ENCODE measurements around the gene CREBRF. TPM values are rescaled to one million over a fixed set of nuclear protein-coding genes. Genes with fewer than 3 reads are reported as not detected.
"Not testable (repeated sequence)": the region's sequence is repeated elsewhere in the genome, so short reads cannot be mapped to it uniquely, and the experiment has no call there.

CREBRF gene
- total and polyA plus RNA-seq, 4 donors: 6.6 to 61.1 (median 22.8) TPM

GRCh38 chr5:173075970-173076369, 19.8 kb downstream of the CREBRF start:
- ATAC-seq (ENCODE audit: low FRiP score): no peak

DNA sequence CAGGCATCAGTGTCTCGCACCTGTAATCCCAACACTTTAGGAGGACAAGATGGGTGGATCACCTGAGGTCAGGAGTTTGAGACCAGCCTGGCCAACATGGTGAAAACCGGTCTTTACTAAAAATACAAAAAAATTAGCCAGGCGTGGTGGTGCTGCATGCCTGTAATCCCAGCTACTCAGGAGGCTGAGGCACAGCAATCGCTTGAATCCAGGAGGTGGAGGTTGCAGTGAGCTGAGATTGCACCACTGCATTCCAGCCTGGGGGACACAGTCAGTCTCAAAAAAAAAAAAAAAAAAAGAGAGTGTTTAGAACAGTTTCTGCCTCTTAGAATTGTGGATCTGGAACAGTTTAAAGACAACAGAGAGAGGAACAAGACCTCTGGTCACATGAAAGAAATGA, 20.3 kb downstream of the CREBRF start:
- H3K4me1 ChIP-seq (ENCODE audit: control insufficient read depth in 1 of 2, insufficient read depth in 2 of 2, low read length in 2 of 2); H3K27me3 ChIP-seq (ENCODE audit: control insufficient read depth in 1 of 2, insufficient read depth in 2 of 2, low read length in 1 of 2); H3K4me3 ChIP-seq (ENCODE audit: low read length in 2 of 2); ATAC-seq (ENCODE audit: low FRiP score); DNase-seq; H3K36me3 ChIP-seq (ENCODE audit: control insufficient read depth in 1 of 2, insufficient read depth in 2 of 2, low read length in 1 of 2); H3K27ac ChIP-seq (ENCODE audit: low read depth in 1 of 2, low read length in 2 of 2); H3K9me3 ChIP-seq (ENCODE audit: control insufficient read depth, low read length); intact Hi-C loops (cut with DNase I): not testable (repeated sequence)
- 92 to 93% methylated on average over 4 of the region's 4 CpGs for WGBS, 2 donors

More at GRCh38 chr5:173075970-173076369, 19.8 kb downstream of the CREBRF start:
- no peaks in the 10 kb centered on the region for H3K27me3 ChIP-seq (ENCODE audit: control insufficient read depth in 1 of 2, insufficient read depth in 2 of 2, low read length in 1 of 2)
- DNase-seq: no peak
- H3K9me3 ChIP-seq (ENCODE audit: control insufficient read depth, low read length): no peaks in the 10 kb centered on the region
- H3K4me3 ChIP-seq (ENCODE audit: low read length in 2 of 2): no peak overlapping the region
- H3K4me1 ChIP-seq (ENCODE audit: control insufficient read depth in 1 of 2, insufficient read depth in 2 of 2, low read length in 2 of 2): no peaks in the 10 kb centered on the region
- 97 to 98% methylated on average over 5 of the region's 5 CpGs for WGBS, 2 donors
- intact Hi-C loops (cut with DNase I): no loop called here
- H3K27ac ChIP-seq (ENCODE audit: low read depth in 1 of 2, low read length in 2 of 2): no peak overlapping the region
- H3K36me3 ChIP-seq (ENCODE audit: control insufficient read depth in 1 of 2, insufficient read depth in 2 of 2, low read length in 1 of 2): no peaks in the 10 kb centered on the region

- no peaks in the 10 kb centered on the region for H3K9me3 ChIP-seq (ENCODE audit: control insufficient read depth, low read length)
- DNase-seq (no peak), ATAC-seq (ENCODE audit: low FRiP score) (no peak)
- 47 to 50% methylated on average over 3 of the region's 3 CpGs for WGBS, 2 donors
- H3K27me3 ChIP-seq (ENCODE audit: control insufficient read depth in 1 of 2, insufficient read depth in 2 of 2, low read length in 1 of 2): no peaks in the 10 kb centered on the region
- H3K4me1 ChIP-seq (ENCODE audit: control insufficient read depth in 1 of 2, insufficient read depth in 2 of 2, low read length in 2 of 2): no peaks in the 10 kb centered on the region
- intact Hi-C loops (cut with DNase I): no loop called here
- H3K27ac ChIP-seq (ENCODE audit: low read depth in 1 of 2, low read length in 2 of 2): no peak overlapping the region
- no peak overlapping the region for H3K4me3 ChIP-seq (ENCODE audit: low read length in 2 of 2)
- H3K36me3 ChIP-seq (ENCODE audit: control insufficient read depth in 1 of 2, insufficient read depth in 2 of 2, low read length in 1 of 2): no peaks in the 10 kb centered on the region
Measured at GRCh38 chr5:173078878-173079277, 22.7 kb downstream of the CREBRF start.

DNA sequence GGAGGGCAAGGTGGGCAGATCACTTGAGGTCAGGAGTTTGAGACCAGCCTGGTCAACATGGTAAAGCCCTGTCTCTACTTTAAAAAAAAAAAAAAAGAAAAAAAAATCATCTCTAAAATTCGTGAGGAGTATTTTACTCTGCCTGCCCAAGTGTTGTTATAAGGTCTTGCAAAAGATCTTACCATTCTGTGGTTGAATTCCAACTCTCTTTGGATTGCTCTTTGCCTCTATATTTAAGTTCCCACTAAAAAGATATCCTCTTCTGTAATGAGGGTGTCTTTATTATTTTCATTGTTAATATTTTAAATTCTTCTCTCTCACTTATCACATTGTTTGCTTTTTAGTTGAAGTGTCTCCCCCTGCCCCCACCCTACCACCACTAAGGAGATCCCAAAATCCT, 33.4 kb downstream of the CREBRF start:
- no peak for ATAC-seq (ENCODE audit: low FRiP score)
- intact Hi-C loops (cut with DNase I): no loop called here
- Histone ChIP-seq H3K27me3 (ENCODE audit: control insufficient read depth in 1 of 2, insufficient read depth in 2 of 2, low read length in 1 of 2) (no peaks in the 10 kb centered on the region), H3K27ac (ENCODE audit: low read depth in 1 of 2, low read length in 2 of 2) (no peak overlapping the region), H3K9me3 (ENCODE audit: control insufficient read depth, low read length) (no peaks in the 10 kb centered on the region), H3K36me3 (ENCODE audit: control insufficient read depth in 1 of 2, insufficient read depth in 2 of 2, low read length in 1 of 2) (peaks cover 0 to 2% of the 10 kb centered on the region in 2 donors), H3K4me3 (ENCODE audit: low read length in 2 of 2) (no peak overlapping the region), H3K4me1 (ENCODE audit: control insufficient read depth in 1 of 2, insufficient read depth in 2 of 2, low read length in 2 of 2) (no peaks in the 10 kb centered on the region)
- no peak for DNase-seq
- WGBS, 2 donors: 8 to 21% methylated on average over 1 of the region's 1 CpG

DNA sequence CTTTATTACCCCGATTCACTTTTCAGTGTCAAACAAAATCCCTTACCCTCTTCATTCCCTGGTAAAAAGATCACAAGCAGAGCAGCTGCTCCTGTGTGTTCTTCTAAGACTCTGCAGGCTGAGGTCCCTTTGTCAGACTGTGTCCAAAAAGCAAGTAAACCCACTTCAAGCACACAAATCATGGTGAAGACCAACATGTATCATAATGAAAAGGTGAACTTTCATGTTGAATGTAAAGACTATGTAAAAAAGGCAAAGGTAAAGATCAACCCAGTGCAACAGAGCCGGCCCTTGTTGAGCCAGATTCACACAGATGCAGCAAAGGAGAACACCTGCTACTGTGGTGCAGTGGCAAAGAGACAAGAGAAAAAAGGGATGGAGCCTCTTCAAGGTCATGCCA, 34.5 kb downstream of the CREBRF start:
- ATAC-seq (ENCODE audit: low FRiP score) (no peak), DNase-seq (no peak)
- Histone ChIP-seq H3K36me3 (ENCODE audit: control insufficient read depth in 1 of 2, insufficient read depth in 2 of 2, low read length in 1 of 2) (peaks cover 0 to 2% of the 10 kb centered on the region in 2 donors), H3K27me3 (ENCODE audit: control insufficient read depth in 1 of 2, insufficient read depth in 2 of 2, low read length in 1 of 2) (no peaks in the 10 kb centered on the region), H3K4me1 (ENCODE audit: control insufficient read depth in 1 of 2, insufficient read depth in 2 of 2, low read length in 2 of 2) (no peaks in the 10 kb centered on the region), H3K27ac (ENCODE audit: low read depth in 1 of 2, low read length in 2 of 2) (no peak overlapping the region), H3K9me3 (ENCODE audit: control insufficient read depth, low read length) (no peaks in the 10 kb centered on the region), H3K4me3 (ENCODE audit: low read length in 2 of 2) (no peak overlapping the region)
- WGBS, 2 donors: 91 to 96% methylated on average over 2 of the region's 2 CpGs
- intact Hi-C loops (cut with DNase I): no loop called here

- no peak for ATAC-seq (ENCODE audit: low FRiP score)
- WGBS, 2 donors: 67 to 69% methylated on average over 5 of the region's 5 CpGs
- intact Hi-C loops (cut with DNase I): no loop called here
- H3K4me1 ChIP-seq (ENCODE audit: control insufficient read depth in 1 of 2, insufficient read depth in 2 of 2, low read length in 2 of 2): no peaks in the 10 kb centered on the region
- DNase-seq: no peak
- H3K4me3 ChIP-seq (ENCODE audit: low read length in 2 of 2): no peak overlapping the region
- H3K27me3 ChIP-seq (ENCODE audit: control insufficient read depth in 1 of 2, insufficient read depth in 2 of 2, low read length in 1 of 2): no peaks in the 10 kb centered on the region
- peaks cover 0 to 2% of the 10 kb centered on the region in 2 donors for H3K36me3 ChIP-seq (ENCODE audit: control insufficient read depth in 1 of 2, insufficient read depth in 2 of 2, low read length in 1 of 2)
- no peak overlapping the region for H3K27ac ChIP-seq (ENCODE audit: low read depth in 1 of 2, low read length in 2 of 2)
- no peaks in the 10 kb centered on the region for H3K9me3 ChIP-seq (ENCODE audit: control insufficient read depth, low read length)
Measured at GRCh38 chr5:173091981-173092380, 35.8 kb downstream of the CREBRF start.

GRCh38 chr5:173093606-173094005, 37.5 kb downstream of the CREBRF start:
- no peak overlapping the region for H3K27ac ChIP-seq (ENCODE audit: low read depth in 1 of 2, low read length in 2 of 2)
- 36 to 37% methylated on average over 4 of the region's 4 CpGs for WGBS, 2 donors
- intact Hi-C loops (cut with DNase I): no loop called here
- no peak overlapping the region for H3K4me3 ChIP-seq (ENCODE audit: low read length in 2 of 2)
- H3K36me3 ChIP-seq (ENCODE audit: control insufficient read depth in 1 of 2, insufficient read depth in 2 of 2, low read length in 1 of 2): peaks cover 0 to 2% of the 10 kb centered on the region in 2 donors
- no peaks in the 10 kb centered on the region for H3K27me3 ChIP-seq (ENCODE audit: control insufficient read depth in 1 of 2, insufficient read depth in 2 of 2, low read length in 1 of 2)
- H3K4me1 ChIP-seq (ENCODE audit: control insufficient read depth in 1 of 2, insufficient read depth in 2 of 2, low read length in 2 of 2): no peaks in the 10 kb centered on the region
- no peak for ATAC-seq (ENCODE audit: low FRiP score)
- H3K9me3 ChIP-seq (ENCODE audit: control insufficient read depth, low read length): no peaks in the 10 kb centered on the region
- peak in 1 of 2 donors; percentile 42 for DNase-seq

GRCh38 chr5:173094012-173094661, 38.0 kb downstream of the CREBRF start:
- Histone ChIP-seq H3K27ac (ENCODE audit: low read depth in 1 of 2, low read length in 2 of 2) (no peak overlapping the region), H3K4me3 (ENCODE audit: low read length in 2 of 2) (no peak overlapping the region), H3K9me3 (ENCODE audit: control insufficient read depth, low read length) (no peaks in the 10 kb centered on the region), H3K27me3 (ENCODE audit: control insufficient read depth in 1 of 2, insufficient read depth in 2 of 2, low read length in 1 of 2) (no peaks in the 10 kb centered on the region), H3K4me1 (ENCODE audit: control insufficient read depth in 1 of 2, insufficient read depth in 2 of 2, low read length in 2 of 2) (no peaks in the 10 kb centered on the region), H3K36me3 (ENCODE audit: control insufficient read depth in 1 of 2, insufficient read depth in 2 of 2, low read length in 1 of 2) (peaks cover 0 to 2% of the 10 kb centered on the region in 2 donors)
- WGBS, 2 donors: 13 to 14% methylated on average over 4 of the region's 4 CpGs
- ATAC-seq (ENCODE audit: low FRiP score): no peak
- DNase-seq: no peak
- intact Hi-C loops (cut with DNase I): no loop called here

GRCh38 chr5:173098787-173099186, 42.6 kb downstream of the CREBRF start:
- H3K27me3 ChIP-seq (ENCODE audit: control insufficient read depth in 1 of 2, insufficient read depth in 2 of 2, low read length in 1 of 2): no peaks in the 10 kb centered on the region
- no peak overlapping the region for H3K27ac ChIP-seq (ENCODE audit: low read depth in 1 of 2, low read length in 2 of 2)
- peaks cover 0 to 3% of the 10 kb centered on the region in 2 donors for H3K4me1 ChIP-seq (ENCODE audit: control insufficient read depth in 1 of 2, insufficient read depth in 2 of 2, low read length in 2 of 2)
- ATAC-seq (ENCODE audit: low FRiP score) (no peak), DNase-seq (no peak)
- H3K4me3 ChIP-seq (ENCODE audit: low read length in 2 of 2): no peak overlapping the region
- no peaks in the 10 kb centered on the region for H3K36me3 ChIP-seq (ENCODE audit: control insufficient read depth in 1 of 2, insufficient read depth in 2 of 2, low read length in 1 of 2)
- H3K9me3 ChIP-seq (ENCODE audit: control insufficient read depth, low read length): no peaks in the 10 kb centered on the region
- intact Hi-C loops (cut with DNase I): no loop called here
